ENCODE data around the gene OR13A1. TPM values are rescaled to one million over a fixed set of nuclear protein-coding genes. Genes with fewer than 3 reads are reported as not detected.

The OR13A1 gene
- total RNA-seq, 1 experiment from 2014 or later = 0.15 TPM

DNA sequence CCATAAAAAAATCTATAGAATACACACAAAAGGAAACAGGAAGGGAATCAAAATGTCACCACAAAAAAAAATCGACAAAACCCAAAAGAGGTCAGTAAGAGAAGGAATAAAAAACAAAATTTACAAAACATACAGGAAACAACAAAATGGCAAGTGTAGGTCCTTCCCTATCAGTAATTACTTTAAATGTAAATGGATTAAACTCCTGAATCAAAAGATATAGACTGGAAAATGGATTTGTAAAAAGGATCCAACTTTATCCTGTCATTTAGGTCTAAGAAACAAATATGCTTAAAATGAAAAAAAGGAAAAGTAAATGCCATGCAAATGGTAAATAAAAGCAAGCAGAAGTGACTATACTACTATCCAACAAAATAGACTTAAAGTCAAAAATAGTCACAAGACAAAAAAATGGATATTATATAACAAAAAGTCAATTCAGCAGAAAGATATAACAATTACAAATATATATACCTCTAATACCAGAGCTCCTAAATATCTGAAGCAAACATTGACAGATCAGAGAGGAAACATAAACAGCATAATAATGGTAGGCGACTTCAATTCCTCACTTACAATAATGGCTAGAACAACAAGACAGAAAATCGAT, 2.0 kb downstream of the OR13A1 start:
- Histone ChIP-seq H3K27ac (ENCODE audit: insufficient read length, low read depth, low read length) (no peak overlapping the region), H3K23ac (ENCODE audit: insufficient read length, low read depth, low read length) (no peak overlapping the region), H2BK5ac (ENCODE audit: insufficient read length, low read length) (no peak overlapping the region), H3K4me2 (ENCODE audit: insufficient read depth, insufficient read length, low read length) (no peak overlapping the region), H3K23me2 (ENCODE audit: insufficient read length, low read depth, low read length, poor library complexity, severe bottlenecking) (no peaks in the 10 kb centered on the region), H4K8ac (replicated peaks; ENCODE audit: insufficient read length, low read depth, low read length) (no peak overlapping the region), H3K4ac (ENCODE audit: low read depth, low read length) (no peak overlapping the region), H3K14ac (ENCODE audit: insufficient read depth, low read length) (no peak overlapping the region), H3K4me1 (ENCODE audit: insufficient read depth, low read length) (no peaks in the 10 kb centered on the region), H2BK12ac (ENCODE audit: insufficient read length, low read depth, low read length) (no peak overlapping the region), H3K79me1 (ENCODE audit: insufficient read depth, low read depth, low read length, poor library complexity, severe bottlenecking) (no peaks in the 10 kb centered on the region), H2BK120ac (ENCODE audit: low read depth, low read length, poor library complexity, severe bottlenecking) (no peak overlapping the region), H3K9me3 (ENCODE audit: control insufficient read depth, low read depth, low read length) (no peaks in the 10 kb centered on the region), H2BK15ac (ENCODE audit: low read depth, low read length) (no peak overlapping the region), H4K5ac (ENCODE audit: insufficient read length, low read depth, low read length) (no peak overlapping the region), H2AK5ac (ENCODE audit: insufficient read length, low read length) (no peak overlapping the region), H3K79me2 (ENCODE audit: insufficient read depth, low read length) (no peaks in the 10 kb centered on the region), H4K91ac (ENCODE audit: insufficient read length, low read depth, low read length) (no peak overlapping the region), H2BK20ac (ENCODE audit: low read depth, low read length, poor library complexity, severe bottlenecking) (no peak overlapping the region), H3T11ph (ENCODE audit: low read length) (no peak overlapping the region), H2AFZ (ENCODE audit: low read length) (no peak overlapping the region), H4K20me1 (ENCODE audit: control insufficient read depth, insufficient read depth, insufficient read length) (no peaks in the 10 kb centered on the region), H3K27me3 (ENCODE audit: insufficient read depth, low read length) (no peaks in the 10 kb centered on the region), H3K9ac (ENCODE audit: extremely low read depth, insufficient read length, low read length) (no peak overlapping the region), H3K18ac (ENCODE audit: insufficient read length, low read depth, low read length) (no peak overlapping the region), H3K56ac (ENCODE audit: insufficient read length, low read depth, low read length) (no peak overlapping the region)
- no peaks in the 10 kb centered on the region for H3K27me3 Mint-ChIP-seq (ENCODE audit: low read depth)
- peaks cover 0 to 6% of the 10 kb centered on the region in 2 experiments; a peak in 2 of 4 replicates for H3K4me1 Mint-ChIP-seq
- TF ChIP-seq, protein P1, sequence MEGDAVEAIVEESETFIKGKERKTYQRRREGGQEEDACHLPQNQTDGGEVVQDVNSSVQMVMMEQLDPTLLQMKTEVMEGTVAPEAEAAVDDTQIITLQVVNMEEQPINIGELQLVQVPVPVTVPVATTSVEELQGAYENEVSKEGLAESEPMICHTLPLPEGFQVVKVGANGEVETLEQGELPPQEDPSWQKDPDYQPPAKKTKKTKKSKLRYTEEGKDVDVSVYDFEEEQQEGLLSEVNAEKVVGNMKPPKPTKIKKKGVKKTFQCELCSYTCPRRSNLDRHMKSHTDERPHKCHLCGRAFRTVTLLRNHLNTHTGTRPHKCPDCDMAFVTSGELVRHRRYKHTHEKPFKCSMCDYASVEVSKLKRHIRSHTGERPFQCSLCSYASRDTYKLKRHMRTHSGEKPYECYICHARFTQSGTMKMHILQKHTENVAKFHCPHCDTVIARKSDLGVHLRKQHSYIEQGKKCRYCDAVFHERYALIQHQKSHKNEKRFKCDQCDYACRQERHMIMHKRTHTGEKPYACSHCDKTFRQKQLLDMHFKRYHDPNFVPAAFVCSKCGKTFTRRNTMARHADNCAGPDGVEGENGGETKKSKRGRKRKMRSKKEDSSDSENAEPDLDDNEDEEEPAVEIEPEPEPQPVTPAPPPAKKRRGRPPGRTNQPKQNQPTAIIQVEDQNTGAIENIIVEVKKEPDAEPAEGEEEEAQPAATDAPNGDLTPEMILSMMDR (conservative IDR thresholded peaks at IDR 0.05) = no peak
- no peak for DNase-seq
- no peak overlapping the region for H3K27ac Mint-ChIP-seq
- peaks cover 0 to 4% (median 0%) of the 10 kb centered on the region in 3 experiments; a peak in 2 of 7 replicates for H3K36me3 Mint-ChIP-seq (ENCODE audit: insufficient read depth in 1 of 3, low read depth in 3 of 3)
- peaks cover 10 to 15% of the 10 kb centered on the region in 2 experiments; a peak in 3 of 5 replicates for H3K9me3 Mint-ChIP-seq
- WGBS (ENCODE audit: extremely low coverage, insufficient read length, low lambda C conversion rate) = no CpG with 5 or more reads among the region's 3 CpGs
- H3K4me3 Mint-ChIP-seq = no peak overlapping the region
